H1 (cell line): ENCODE results near the gene TMEM132A. TPM values are rescaled to one million over a fixed set of nuclear protein-coding genes. Genes with fewer than 3 reads are reported as not detected.
A peak's percentile ranks its signal among the peaks of the same experiment; 100 is the strongest.

Source experiments
- CTCF ChIA-PET: fragments of 300-600 bp; sonication (Branson Sonifier 250); formaldehyde crosslinking; loops from one replicate; lab custom pipeline; 2021; ENCODE audit not compliant: partially characterized antibody; lab: Charles Lee
- POLR2A ChIA-PET: fragments of 300-600 bp; sonication (Branson Sonifier 250); formaldehyde crosslinking; loops from one replicate; lab custom pipeline; 2021; ENCODE audit warnings: inconsistent platforms; ENCODE audit not compliant: partially characterized antibody; lab: Charles Lee
- DNase-seq, 2 experiments: peaks; one replicate each; pipeline versions ENCODE4 v3.0.0 to v3.0.0-alpha.2; 2010 to 2022; ENCODE audit warnings: low spot score in 2 of 2, low read depth in 1 of 2, mixed read lengths in 1 of 2
- FAIRE-seq: peaks from 2 replicates; lab custom pipeline; 2011; peaks lifted over from hg19 to GRCh38; lab: Jason Lieb, UNC
- H2AFZ ChIP-seq: 2 replicates; pipeline ENCODE4 v1.8.1; 2012; ENCODE audit warnings: low read length, inconsistent platforms
- H2AK5ac ChIP-seq: 2 replicates; pipeline ENCODE4 v1.6.1; 2013; ENCODE audit warnings: low read depth, low read length
- H2BK120ac ChIP-seq: replicated peaks from 2 replicates; pipeline ENCODE3; 2013; ENCODE audit warnings: low read depth, low read length, inconsistent platforms
- H2BK12ac ChIP-seq: 2 replicates; pipeline ENCODE4 v1.6.1; 2013; ENCODE audit warnings: low read depth, low read length
- H2BK15ac ChIP-seq: 2 replicates; pipeline ENCODE4 v1.6.1; 2013; ENCODE audit warnings: low read length
- H2BK20ac ChIP-seq: 2 replicates; pipeline ENCODE4 v1.6.1; 2013; ENCODE audit warnings: low read length
- H2BK5ac ChIP-seq: 2 replicates; pipeline ENCODE4 v1.6.1; 2013; ENCODE audit warnings: low read depth, low read length
- H3K14ac ChIP-seq: 2 replicates; pipeline ENCODE4 v1.6.1; 2013; ENCODE audit warnings: inconsistent platforms; ENCODE audit not compliant: insufficient read length
- H3K18ac ChIP-seq: 2 replicates; pipeline ENCODE4 v1.6.1; 2013; ENCODE audit warnings: low read length; ENCODE audit errors: extremely low read depth
- H3K23ac ChIP-seq: 2 replicates; pipeline ENCODE4 v1.6.1; 2013; ENCODE audit warnings: inconsistent platforms; ENCODE audit not compliant: insufficient read length
- H3K23me2 ChIP-seq: 2 replicates; pipeline ENCODE4 v1.6.1; 2013; ENCODE audit warnings: low read depth, low read length
- H3K27ac ChIP-seq: 2 replicates; pipeline ENCODE4 v1.6.1; 2011; ENCODE audit warnings: low read depth, low read length, inconsistent platforms
- H3K27me3 ChIP-seq, 4 experiments: replicated peaks in 1 of 4; 1 replicate in 1 of 4; 2 replicates in 3 of 4; pipeline versions ENCODE4 v1.6.1 to v1.8.1; 2011 to 2013; ENCODE audit warnings: low read length in 3 of 4, mild to moderate bottlenecking in 3 of 4, inconsistent platforms in 2 of 4, mixed read lengths in 2 of 4, moderate library complexity in 1 of 4; ENCODE audit not compliant: control insufficient read depth in 3 of 4, insufficient read depth in 3 of 4; ENCODE audit errors: extremely low read depth in 1 of 4
- H3K36me3 ChIP-seq, 4 experiments: 2 replicates each; pipeline versions ENCODE4 v1.6.1 to v1.8.1; 2011 to 2013; ENCODE audit warnings: mild to moderate bottlenecking in 4 of 4, low read length in 3 of 4, moderate library complexity in 2 of 4, control low read depth in 1 of 4, inconsistent platforms in 1 of 4; ENCODE audit not compliant: insufficient read depth in 4 of 4, control insufficient read depth in 2 of 4
- H3K4ac ChIP-seq: replicated peaks from 2 replicates; pipeline ENCODE3; 2013; ENCODE audit warnings: low read length, low read depth, mixed read lengths, inconsistent platforms; ENCODE audit not compliant: insufficient read length
- H3K4me1 ChIP-seq, 4 experiments: replicated peaks in 1 of 4; 1 replicate in 1 of 4; 2 replicates in 3 of 4; pipeline versions ENCODE4 v1.6.1 to v1.8.1; 2011 to 2013; ENCODE audit warnings: low read length in 3 of 4, inconsistent platforms in 2 of 4, mixed read lengths in 1 of 4; ENCODE audit not compliant: insufficient read depth in 4 of 4, control insufficient read depth in 3 of 4
- H3K4me2 ChIP-seq, 2 experiments: 2 replicates each; pipeline versions ENCODE4 v1.6.1 to v1.8.1; 2011 to 2013; ENCODE audit warnings: low read depth in 2 of 2, low read length in 2 of 2, control low read depth in 1 of 2, inconsistent platforms in 1 of 2, mild to moderate bottlenecking in 1 of 2; ENCODE audit not compliant: insufficient read depth in 1 of 2
- H3K4me3 ChIP-seq, 4 experiments: fragments of 200-600, 300-600 bp in 1 of 4; sonication (generic), shearing (Covaris generic), sonication (Bioruptor Twin) in 1 of 4; 2 replicates each; pipeline versions ENCODE4 v1.5.1 to v1.8.1; 2011 to 2016; ENCODE audit warnings: low read length in 4 of 4, low read depth in 3 of 4, control low read depth in 2 of 4, inconsistent platforms in 2 of 4, mild to moderate bottlenecking in 2 of 4, mixed read lengths in 1 of 4, moderate library complexity in 1 of 4; ENCODE audit not compliant: insufficient read depth in 2 of 4; ENCODE audit errors: extremely low read depth in 1 of 4
- H3K56ac ChIP-seq: replicated peaks from 2 replicates; pipeline ENCODE3; 2013; ENCODE audit warnings: low read depth, mild to moderate bottlenecking, mixed read lengths, low read length, inconsistent platforms; ENCODE audit not compliant: insufficient read length
- H3K79me1 ChIP-seq: 2 replicates; pipeline ENCODE4 v1.6.1; 2013; ENCODE audit warnings: low read depth, low read length, control low read depth
- H3K79me2 ChIP-seq, 2 experiments: 2 replicates each; pipeline versions ENCODE4 v1.6.1 to v1.8.1; 2012 to 2013; ENCODE audit warnings: low read length in 2 of 2, mild to moderate bottlenecking in 2 of 2, inconsistent platforms in 1 of 2; ENCODE audit not compliant: insufficient read depth in 2 of 2, control insufficient read depth in 1 of 2
- H3K9ac ChIP-seq, 4 experiments: replicated peaks in 1 of 4; 1 replicate in 1 of 4; 2 replicates in 3 of 4; pipeline versions ENCODE4 v1.6.1 to v1.8.1; 2011 to 2013; ENCODE audit warnings: low read depth in 3 of 4, low read length in 3 of 4, control low read depth in 2 of 4, mild to moderate bottlenecking in 2 of 4, moderate library complexity in 2 of 4, inconsistent platforms in 1 of 4; ENCODE audit errors: extremely low read depth in 1 of 4
- H3K9me3 ChIP-seq, 2 experiments: 2 replicates each; pipeline versions ENCODE4 v1.6.1 to v1.8.1; 2012 to 2013; ENCODE audit warnings: mild to moderate bottlenecking in 2 of 2, moderate library complexity in 2 of 2, control low read depth in 1 of 2, inconsistent platforms in 1 of 2, low read depth in 1 of 2, low read length in 1 of 2, mixed read lengths in 1 of 2; ENCODE audit not compliant: insufficient read depth in 2 of 2
- H4K20me1 ChIP-seq, 2 experiments: replicated peaks in 1 of 2; 2 replicates each; pipeline versions ENCODE3 to v1.8.1; 2011 to 2013; ENCODE audit warnings: inconsistent platforms in 2 of 2, low read length in 2 of 2, mild to moderate bottlenecking in 1 of 2; ENCODE audit not compliant: insufficient read depth in 2 of 2, control insufficient read depth in 1 of 2
- H4K5ac ChIP-seq: 2 replicates; pipeline ENCODE4 v1.6.1; 2013; ENCODE audit warnings: low read length, low read depth, mixed read lengths, inconsistent platforms; ENCODE audit not compliant: insufficient read length
- H4K8ac ChIP-seq: 2 replicates; pipeline ENCODE4 v1.8.0; 2013; ENCODE audit warnings: mild to moderate bottlenecking, moderate library complexity, low read length, inconsistent platforms; ENCODE audit not compliant: insufficient read depth; ENCODE audit errors: extremely low read depth
- H4K91ac ChIP-seq: replicated peaks from 2 replicates; pipeline ENCODE3; 2013; ENCODE audit warnings: low read length, mixed read lengths, inconsistent platforms; ENCODE audit not compliant: insufficient read length
- CTCF ChIP-seq, 3 experiments: IDR thresholded peaks; 1 replicate in 2 of 3; 2 replicates in 1 of 3; pipeline versions ENCODE4 v1.5.1 to v1.6.1; 2011; ENCODE audit warnings: low read length in 3 of 3, mild to moderate bottlenecking in 3 of 3, inconsistent platforms in 2 of 3, low read depth in 1 of 3, moderate library complexity in 1 of 3; ENCODE audit not compliant: insufficient read depth in 1 of 3; ENCODE audit errors: control extremely low read depth in 1 of 3
- HDAC2 ChIP-seq, 2 experiments: fragments of 300-600 bp in 1 of 2; sonication (generic) in 1 of 2; IDR thresholded peaks; 2 replicates each; pipeline ENCODE4 v1.6.1; 2011 to 2012; ENCODE audit warnings: low read depth in 2 of 2, low read length in 2 of 2, mild to moderate bottlenecking in 2 of 2, moderate library complexity in 2 of 2, borderline replicate concordance in 1 of 2, inconsistent platforms in 1 of 2
- JUN ChIP-seq: IDR thresholded peaks from 2 replicates; pipeline ENCODE4 v1.6.1; 2011; ENCODE audit warnings: low read depth, mild to moderate bottlenecking, improper control_type of control experiment, low read length
- RAD21 ChIP-seq, 2 experiments: IDR thresholded peaks in 1 of 2; conservative IDR thresholded peaks in 1 of 2; 2 replicates each; pipeline ENCODE4 v1.6.1; 2011; ENCODE audit warnings: low read depth in 2 of 2, low read length in 2 of 2, improper control_type of control experiment in 1 of 2, inconsistent platforms in 1 of 2, mild to moderate bottlenecking in 1 of 2, moderate library complexity in 1 of 2
- RNF2 ChIP-seq: fragments of 200-900, 300-1000 bp; sonication (generic); IDR thresholded peaks from 2 replicates; pipeline ENCODE4 v1.7.1; 2016; ENCODE audit warnings: borderline replicate concordance, low read depth, mild to moderate bottlenecking, antibody characterized with exemption, low read length; ENCODE audit not compliant: poor library complexity, severe bottlenecking; ENCODE audit errors: missing control alignments
- SP2 ChIP-seq: IDR thresholded peaks from 2 replicates; pipeline ENCODE4 v1.6.1; 2012; ENCODE audit warnings: mild to moderate bottlenecking, low read length, inconsistent platforms
- SP4 ChIP-seq: IDR thresholded peaks from 2 replicates; pipeline ENCODE4 v1.6.1; 2012; ENCODE audit warnings: low read length, inconsistent platforms
- TAF7 ChIP-seq: optimal IDR thresholded peaks from 2 replicates; pipeline ENCODE3; 2011; ENCODE audit warnings: low read depth, mild to moderate bottlenecking, inconsistent platforms, low read length, moderate library complexity, borderline replicate concordance
- ZNF274 ChIP-seq: IDR thresholded peaks from 2 replicates; pipeline ENCODE4 v1.7.0; 2012; ENCODE audit warnings: low read length, borderline replicate concordance; ENCODE audit errors: extremely low read depth
- WGBS, 2 experiments: shearing (Covaris generic) in 1 of 2; methylation state at CpG; one replicate each; pipeline versions ENCODE4 v1.1.6 to v1.1.7; 2013 to 2015; ENCODE audit warnings: low lambda C conversion rate in 2 of 2, mixed read lengths in 2 of 2, inconsistent platforms in 1 of 2, low coverage in 1 of 2, missing lambda C conversion rate in 1 of 2; ENCODE audit not compliant: insufficient replicate concordance in 2 of 2, insufficient coverage in 1 of 2, insufficient read length in 1 of 2; ENCODE audit errors: extremely low coverage in 1 of 2, missing lambda C conversion rate in 1 of 2; 5-methylcytosine and 5-hydroxymethylcytosine counted together
- polyA plus RNA-seq, 7 experiments: library from polyadenylated mRNA; depleted of rRNA in 3 of 7; stranded (reverse) in 5 of 7; unstranded in 2 of 7; fragments of >200 nt in 5 of 7; fragments of 200-250 nt in 2 of 7; gene quantifications; 1 replicate in 5 of 7; 2 replicates in 1 of 7; 4 replicates in 1 of 7; pipeline versions ENCODE4 v1.2.1 to v1.2.3, GENCODE V29; 2011 to 2013; ENCODE audit warnings: missing spikeins in 2 of 7, mixed read lengths in 2 of 7
- total RNA-seq: library from RNA; stranded (reverse); fragmentation: NEBNext Ultra II Directional; extraction: Animal tissue kit (Norgen Biotek cat#: 25700); gene quantifications from 2 replicates; pipeline ENCODE4 v1.2.1, GENCODE V29; 2021

Gene TMEM132A
- total and polyA plus RNA-seq, 2 of the 8 experiments (the other 6 are each of a cell fraction or from before 2014, with no cell fraction given), result 46.6 to 97.9 TPM

- Histone ChIP-seq H4K5ac (no peak overlapping the region), H3K23me2 (peaks cover 8% of the 10 kb centered on the region; the same call in 1 of the 2 replicates), H3K4me2 (no peak overlapping the region), H4K20me1 (peaks cover 3 to 13% of the 10 kb centered on the region in 2 experiments), H2AFZ (no peak overlapping the region), H2BK120ac (no peak overlapping the region), H4K8ac (no peak overlapping the region), H3K9ac (no peak overlapping the region), H3K4me1 (peaks cover 6 to 19% (median 17%) of the 10 kb centered on the region in 4 experiments), H3K18ac (no peak overlapping the region), H2AK5ac (no peak overlapping the region), H3K56ac (no peak overlapping the region), H3K4me3 (no peak overlapping the region), H4K91ac (no peak overlapping the region), H3K14ac (no peak overlapping the region), H3K36me3 (peaks cover 3 to 14% (median 9%) of the 10 kb centered on the region in 4 experiments; a peak in 5 of 8 replicates), H3K79me2 (peaks cover 5 to 24% of the 10 kb centered on the region in 2 experiments), H3K9me3 (no peaks in the 10 kb centered on the region), H3K23ac (no peak overlapping the region), H2BK5ac (no peak overlapping the region), H2BK20ac (no peak overlapping the region), H3K79me1 (no peaks in the 10 kb centered on the region; the same call in 1 of the 2 replicates), H3K27me3 (no peaks in the 10 kb centered on the region), H3K27ac (no peak overlapping the region), H3K4ac (peak overlapping the region; percentile 21), H2BK12ac (no peak overlapping the region), H2BK15ac (no peak overlapping the region)
- FAIRE-seq (no peak), DNase-seq (no peak)
- 79% methylated on average over 1 of the region's 1 CpG; no CpG with 5 or more reads in 1 of the 2 experiments for WGBS, 2 experiments
- POLR2A ChIA-PET, result no interaction called here
- CTCF ChIA-PET, result interaction anchor here (0.8 to 1.8 kb wide), 8 partner anchors 9 to 209 kb away, joined by 3 to 7 read pairs (median 3); no protein-coding TSS in a partner anchor
- TF ChIP-seq CTCF (IDR thresholded peaks at IDR 0.05; ENCODE audit: control extremely low read depth in 1 of 3, insufficient read depth in 1 of 3, low read depth in 1 of 3, low read length in 3 of 3) (no peak), TAF7 (no peak), SP4 (no peak), HDAC2 (IDR thresholded peaks at IDR 0.05; ENCODE audit: borderline replicate concordance in 1 of 2, low read depth in 2 of 2, low read length in 2 of 2) (no peak), RAD21 (IDR thresholded peaks at IDR 0.05 in 1 of 2, conservative IDR thresholded peaks at IDR 0.05 in 1 of 2; ENCODE audit: low read depth in 2 of 2, low read length in 2 of 2) (no peak), ZNF274 (no peak), RNF2 (no peak), SP2 (no peak), JUN (no peak)
Observed at GRCh38 chr11:60919320-60919719, 4.9 kb upstream of the TMEM132A start.
